SK-N-SH (cell line): ENCODE data around the gene SLC1A2. TPM values are rescaled to one million over a fixed set of nuclear protein-coding genes. Genes with fewer than 3 reads are reported as not detected.

Experiments used
- CTCF ChIA-PET: fragments of 300-600, 350-600 bp; formaldehyde crosslinking; extraction: SDS; loops from one replicate; lab custom pipeline; 2021; lab: Yijun Ruan, JAX
- POLR2A ChIA-PET: fragments of 350-600 bp; sonication (Branson Sonifier 250); formaldehyde crosslinking; extraction: SDS; loops from one replicate; lab custom pipeline; 2020; ENCODE audit warnings: antibody characterized with exemption, inconsistent platforms; lab: Yijun Ruan, JAX
- DNase-seq: peaks from one replicate; pipeline ENCODE4 v3.0.0; 2012
- H2AFZ ChIP-seq: fragments of 200-600 bp; sonication (generic); 2 replicates; pipeline ENCODE4 v1.8.1; 2016; ENCODE audit warnings: antibody characterized with exemption, mild to moderate bottlenecking, low read depth
- H3F3A ChIP-seq: fragments of 200-600 bp; sonication (generic); replicated peaks from 2 replicates; pipeline ENCODE3; 2016; ENCODE audit warnings: antibody characterized with exemption, mild to moderate bottlenecking; ENCODE audit not compliant: insufficient read depth
- H3K27ac ChIP-seq, 2 experiments: fragments of 200-500 bp in 1 of 2; fragments of 200-600 bp in 1 of 2; sonication (Bioruptor generic) in 1 of 2; sonication (generic), shearing (Covaris generic) in 1 of 2; 2 replicates each; pipeline versions ENCODE4 v1.5.1 to v1.6.1; 2014 to 2016; ENCODE audit warnings: low read depth in 2 of 2, inconsistent platforms in 1 of 2, low read length in 1 of 2, mild to moderate bottlenecking in 1 of 2, mixed read lengths in 1 of 2
- H3K27me3 ChIP-seq: fragments of 200-600 bp; sonication (generic), shearing (Covaris generic); 2 replicates; pipeline ENCODE4 v1.6.1; 2016; ENCODE audit warnings: mixed run types; ENCODE audit not compliant: insufficient read depth
- H3K36me3 ChIP-seq, 2 experiments: fragments of 200-500 bp in 1 of 2; fragments of 200-600 bp in 1 of 2; sonication (Bioruptor generic) in 1 of 2; sonication (generic) in 1 of 2; replicated peaks in 1 of 2; 2 replicates each; pipeline versions ENCODE3 to v1.5.1; 2014 to 2016; ENCODE audit warnings: low read length in 1 of 2, mild to moderate bottlenecking in 1 of 2; ENCODE audit not compliant: insufficient read depth in 2 of 2, control insufficient read depth in 1 of 2
- H3K4me1 ChIP-seq, 2 experiments: fragments of 200-500 bp in 1 of 2; fragments of 200-600 bp in 1 of 2; sonication (Bioruptor generic) in 1 of 2; sonication (generic), shearing (Covaris generic) in 1 of 2; 2 replicates each; pipeline versions ENCODE4 v1.5.1 to v1.6.1; 2014 to 2016; ENCODE audit warnings: low read depth in 1 of 2, low read length in 1 of 2, mixed run types in 1 of 2; ENCODE audit not compliant: insufficient read depth in 2 of 2, control insufficient read depth in 1 of 2
- H3K4me2 ChIP-seq: fragments of 200-600 bp; sonication (generic), shearing (Covaris generic); 2 replicates; pipeline ENCODE4 v1.6.1; 2017; ENCODE audit warnings: mixed run types
- H3K4me3 ChIP-seq, 2 experiments: fragments of 200-500 bp in 1 of 2; fragments of 200-600 bp in 1 of 2; sonication (Bioruptor generic) in 1 of 2; sonication (generic), shearing (Covaris generic) in 1 of 2; 2 replicates each; pipeline versions ENCODE4 v1.5.1 to v1.8.1; 2014 to 2016; ENCODE audit warnings: low read depth in 2 of 2, inconsistent platforms in 1 of 2, low read length in 1 of 2, mild to moderate bottlenecking in 1 of 2, mixed read lengths in 1 of 2, moderate library complexity in 1 of 2
- H3K79me2 ChIP-seq: fragments of 200-600 bp; sonication (generic); 2 replicates; pipeline ENCODE4 v1.8.1; 2017; ENCODE audit warnings: mild to moderate bottlenecking; ENCODE audit not compliant: insufficient read depth
- H3K9ac ChIP-seq: fragments of 200-600 bp; sonication (generic); 2 replicates; pipeline ENCODE4 v1.6.1; 2017; ENCODE audit warnings: mixed run types
- H3K9me2 ChIP-seq: fragments of 200-600 bp; sonication (generic); 2 replicates; pipeline ENCODE4 v1.6.1; 2017; ENCODE audit warnings: mixed run types
- H3K9me3 ChIP-seq: fragments of 200-600 bp; sonication (generic); 2 replicates; pipeline ENCODE4 v1.6.1; 2017; ENCODE audit warnings: mixed run types, mild to moderate bottlenecking, moderate library complexity
- H4K20me1 ChIP-seq: fragments of 200-600 bp; sonication (generic); 2 replicates; pipeline ENCODE4 v1.6.1; 2017; ENCODE audit warnings: mild to moderate bottlenecking, mixed run types; ENCODE audit not compliant: insufficient read depth
- CHD2 ChIP-seq: fragments of 150-350 bp; IDR thresholded peaks from 2 replicates; pipeline ENCODE4 v1.6.1; 2018; ENCODE audit warnings: low read length; ENCODE audit not compliant: partially characterized antibody
- MAX ChIP-seq: IDR thresholded peaks from 2 replicates; pipeline ENCODE4 v1.4.0; 2012; ENCODE audit warnings: low read depth
- PBX3 ChIP-seq: IDR thresholded peaks from 2 replicates; pipeline ENCODE4; 2012
- RCOR1 ChIP-seq: fragments of 150-350 bp; IDR thresholded peaks from 2 replicates; pipeline ENCODE4 v1.6.1; 2017; ENCODE audit warnings: antibody characterized with exemption, low read length
- REST ChIP-seq: IDR thresholded peaks from 2 replicates; pipeline ENCODE4 v1.6.1; 2012; ENCODE audit warnings: mild to moderate bottlenecking, low read depth, low read length, moderate library complexity
- TCF12 ChIP-seq: IDR thresholded peaks from 2 replicates; pipeline ENCODE4 v1.4.0; 2012
- TEAD4 ChIP-seq: IDR thresholded peaks from 2 replicates; pipeline ENCODE4 v1.4.0; 2012; ENCODE audit warnings: mild to moderate bottlenecking, borderline replicate concordance; ENCODE audit not compliant: insufficient read depth
- WGBS: methylation state at CpG from one replicate; pipeline ENCODE4 v1.1.6; 2017; ENCODE audit warnings: low lambda C conversion rate; 5-methylcytosine and 5-hydroxymethylcytosine counted together
- polyA plus RNA-seq, 3 experiments: library from polyadenylated mRNA; depleted of rRNA; stranded (reverse); fragments of >200 nt; gene quantifications; 2 replicates each; pipeline ENCODE4 v1.2.3, GENCODE V29; 2012

Gene SLC1A2
- polyA plus RNA-seq, 1 of the 3 experiments (the other 2 are of a cell fraction), result under 0.01 TPM

GRCh38 chr11:35214226-35214770, 205.1 kb downstream of the SLC1A2 start:
- POLR2A ChIA-PET, result no interaction called here
- peak overlapping the region; percentile 3; the same call in 1 of the 2 replicates for H3K4me2 ChIP-seq

More at GRCh38 chr11:35214226-35214770, 205.1 kb downstream of the SLC1A2 start:
- Histone ChIP-seq H4K20me1 (no peaks in the 10 kb centered on the region), H3K36me3 (peaks cover 15 to 75% of the 10 kb centered on the region in 2 experiments), H3K9me2 (no peaks in the 10 kb centered on the region), H2AFZ (no peak overlapping the region), H3K27ac (peak overlapping the region in 1 of 2 experiments; percentile 91; a peak in 2 of 4 replicates), H3K27me3 (no peaks in the 10 kb centered on the region), H3K4me1 (peaks cover 0 to 24% of the 10 kb centered on the region in 2 experiments; a peak in 2 of 4 replicates), H3K9ac (peak overlapping the region; percentile 50; the same call in 1 of the 2 replicates), H3K4me3 (no peak overlapping the region), H3K79me2 (peaks cover 68% of the 10 kb centered on the region), H3K9me3 (no peaks in the 10 kb centered on the region), H3F3A (peaks cover 63% of the 10 kb centered on the region)
- TF ChIP-seq TEAD4 (no peak), TCF12 (no peak), REST (no peak), RCOR1 (no peak), MAX (no peak), CHD2 (no peak), PBX3 (no peak)
- no peak for DNase-seq
- CTCF ChIA-PET, result interaction anchor here (0.6 kb wide), 1 partner anchor 217 kb away, joined by 3 read pairs; no protein-coding TSS in a partner anchor
- 49% methylated on average over 2 of the region's 2 CpGs for WGBS
